HUES48 (cell line): Measurements from ENCODE around the gene PXK.

ENCODE experiments used
- H3K27ac ChIP-seq: one replicate; pipeline ENCODE4 v1.7.0; 2013; ENCODE audit warnings: low read depth, low read length, inconsistent platforms
- H3K27me3 ChIP-seq: 2 replicates; pipeline ENCODE4 v1.6.1; 2013; ENCODE audit warnings: mild to moderate bottlenecking, low read length; ENCODE audit not compliant: control insufficient read depth, insufficient read depth
- H3K36me3 ChIP-seq: 2 replicates; pipeline ENCODE4 v1.6.1; 2013; ENCODE audit warnings: low read length; ENCODE audit not compliant: control insufficient read depth, insufficient read depth
- H3K4me1 ChIP-seq: 2 replicates; pipeline ENCODE4 v1.6.1; 2013; ENCODE audit warnings: mild to moderate bottlenecking, low read length; ENCODE audit not compliant: control insufficient read depth, insufficient read depth
- H3K4me3 ChIP-seq: 2 replicates; pipeline ENCODE4 v1.5.1; 2013; ENCODE audit warnings: mild to moderate bottlenecking, low read depth, low read length
- H3K9ac ChIP-seq: 2 replicates; pipeline ENCODE4 v1.6.1; 2013; ENCODE audit warnings: mild to moderate bottlenecking, low read depth, low read length, moderate library complexity
- H3K9me3 ChIP-seq: 2 replicates; pipeline ENCODE4 v1.6.1; 2013; ENCODE audit warnings: low read length; ENCODE audit not compliant: control insufficient read depth, insufficient read depth

PXK gene

DNA sequence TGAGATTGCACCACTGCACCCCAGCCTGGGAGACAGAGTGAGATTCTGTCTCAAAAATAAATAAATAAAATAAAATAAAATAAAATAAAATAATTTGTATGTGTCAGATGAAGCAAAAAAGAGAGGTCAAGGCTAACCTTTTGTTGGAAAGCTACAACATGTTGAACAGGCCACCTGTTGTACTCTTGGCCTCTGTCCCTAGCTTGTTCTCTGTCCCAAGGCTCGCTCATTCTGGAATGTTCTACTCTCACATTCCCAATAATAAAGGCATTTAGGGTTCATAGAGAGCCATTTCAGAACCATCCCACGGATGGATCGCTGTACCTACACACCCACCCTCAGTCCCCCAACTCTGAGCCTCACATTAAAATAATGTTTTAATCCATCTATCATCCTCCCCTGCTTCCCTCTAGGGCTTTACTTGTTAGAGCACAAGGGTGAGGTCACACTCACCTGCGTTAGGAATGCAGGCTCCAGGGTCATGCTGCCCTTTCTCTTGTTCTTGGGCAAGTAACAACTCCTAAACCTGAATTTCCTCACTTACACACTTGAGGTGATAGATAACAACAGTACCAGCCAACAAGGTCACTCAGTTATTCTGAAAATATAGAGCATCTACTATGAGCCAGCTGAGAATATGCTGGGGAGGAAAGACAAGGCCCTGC lies 134.3 kb downstream of the PXK start:
- H3K4me3 ChIP-seq, result no peak overlapping the region
- H3K27ac ChIP-seq, result no peak overlapping the region
- peaks cover 11% of the 10 kb centered on the region for H3K4me1 ChIP-seq
- no peak overlapping the region for H3K9ac ChIP-seq
- no peaks in the 10 kb centered on the region for H3K36me3 ChIP-seq
- no peaks in the 10 kb centered on the region for H3K27me3 ChIP-seq
- H3K9me3 ChIP-seq, result no peaks in the 10 kb centered on the region

DNA sequence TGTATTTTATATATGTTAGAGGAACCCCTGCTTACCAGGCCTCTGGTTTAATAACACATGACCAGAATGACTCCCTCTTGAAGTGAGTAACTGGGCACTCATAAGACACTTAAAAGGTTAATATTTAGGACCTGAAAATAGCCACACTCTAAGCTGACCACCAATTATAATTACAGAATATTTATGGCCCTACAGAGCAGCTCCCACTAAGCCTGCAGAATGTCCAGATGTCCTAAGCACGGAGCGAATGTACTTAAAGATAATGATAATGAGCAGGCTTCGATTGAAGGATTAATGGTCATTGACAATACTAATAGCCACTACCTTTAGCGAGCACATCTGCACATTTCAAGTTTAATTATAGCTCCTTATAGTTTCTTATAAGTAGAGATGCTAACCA lies 136.4 kb downstream of the PXK start:
- Histone ChIP-seq H3K9me3 (no peaks in the 10 kb centered on the region), H3K4me3 (no peak overlapping the region), H3K9ac (no peak overlapping the region), H3K4me1 (peaks cover 7% of the 10 kb centered on the region), H3K36me3 (no peaks in the 10 kb centered on the region), H3K27me3 (no peaks in the 10 kb centered on the region), H3K27ac (no peak overlapping the region)

DNA sequence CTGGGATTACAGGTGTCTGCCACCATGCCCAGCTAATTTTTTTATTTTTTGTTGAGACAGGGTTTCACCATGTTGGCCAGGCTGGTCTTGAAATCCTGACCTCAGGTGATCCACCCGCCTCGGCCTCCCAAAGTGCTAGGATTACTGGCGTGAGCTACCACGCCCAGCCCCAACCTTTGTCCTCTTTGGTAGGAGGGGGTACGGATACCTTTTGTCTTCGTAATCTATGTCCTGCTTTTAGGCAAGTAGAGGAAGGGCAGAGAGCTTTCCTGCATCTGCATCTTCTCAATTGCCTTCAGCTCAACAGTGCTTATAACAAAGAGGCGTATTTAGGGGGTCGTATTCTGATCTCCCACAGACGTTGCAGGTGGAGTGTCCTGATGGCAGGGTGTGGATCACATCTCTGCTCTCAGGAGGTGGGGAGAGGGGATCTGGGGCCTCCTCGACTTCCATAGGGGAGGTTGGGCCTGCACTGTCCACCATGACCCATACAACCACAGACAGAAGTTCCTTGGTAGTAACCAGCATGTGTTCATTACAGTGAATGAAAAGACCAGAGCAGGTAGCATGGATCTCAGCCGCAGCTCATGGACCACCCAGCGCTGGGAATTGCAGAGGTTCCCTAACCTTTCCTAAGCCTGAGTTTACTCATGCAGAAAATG lies 137.8 kb downstream of the PXK start:
- no peaks in the 10 kb centered on the region for H3K36me3 ChIP-seq
- H3K9ac ChIP-seq, result no peak overlapping the region
- H3K4me1 ChIP-seq, result peaks cover 7% of the 10 kb centered on the region
- H3K27me3 ChIP-seq, result no peaks in the 10 kb centered on the region
- no peak overlapping the region for H3K4me3 ChIP-seq
- peak overlapping the region; percentile 94 for H3K27ac ChIP-seq
- H3K9me3 ChIP-seq, result no peaks in the 10 kb centered on the region

DNA sequence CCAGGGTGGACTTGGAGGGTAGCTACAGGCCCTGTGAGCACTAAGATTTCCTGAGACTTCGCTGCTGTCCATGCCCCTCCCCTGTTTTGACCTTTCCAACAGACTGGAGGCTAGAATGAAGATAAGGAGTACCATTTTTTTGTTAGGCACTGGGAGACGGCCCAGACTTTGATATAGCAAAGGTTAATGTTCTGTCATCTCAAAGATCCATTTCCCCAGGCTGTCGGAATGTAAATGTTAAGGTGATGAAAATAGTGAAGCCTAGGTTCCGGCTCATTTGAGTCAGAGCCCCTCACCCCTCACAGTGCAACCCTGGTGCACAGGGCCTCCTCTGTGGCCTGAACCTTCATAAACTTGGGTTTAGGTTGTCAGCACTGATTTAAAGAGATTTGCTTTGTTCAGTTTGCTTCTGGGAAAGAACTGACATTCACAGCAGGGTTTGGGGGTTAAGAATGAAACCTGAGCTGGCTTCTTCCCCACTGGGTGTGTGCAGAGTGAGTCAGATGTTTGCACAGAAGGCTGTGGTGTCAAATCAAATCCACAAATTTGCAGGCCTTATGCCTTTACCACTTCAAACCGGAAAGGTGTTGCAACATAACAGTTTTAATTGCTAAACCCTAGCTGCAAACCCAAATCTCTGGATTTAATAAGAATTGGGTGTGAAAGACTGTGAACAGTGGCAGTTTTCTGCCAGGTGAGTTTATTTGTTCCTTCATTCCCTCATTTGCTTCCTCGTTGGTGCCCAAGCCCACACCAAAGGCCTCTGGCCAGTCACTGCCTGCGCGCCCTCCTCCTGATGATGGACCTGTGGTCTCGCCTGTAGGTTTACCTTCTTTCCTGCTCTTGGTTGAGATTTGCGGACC lies 138.6 kb downstream of the PXK start:
- Histone ChIP-seq H3K4me3 (0 out of 2 replicates have a peak overlapping the region, but pooled peaks have one; percentile 7), H3K9me3 (no peaks in the 10 kb centered on the region), H3K4me1 (peaks cover 7% of the 10 kb centered on the region), H3K9ac (no peak overlapping the region), H3K27ac (peak overlapping the region; percentile 94), H3K36me3 (no peaks in the 10 kb centered on the region), H3K27me3 (no peaks in the 10 kb centered on the region)

DNA sequence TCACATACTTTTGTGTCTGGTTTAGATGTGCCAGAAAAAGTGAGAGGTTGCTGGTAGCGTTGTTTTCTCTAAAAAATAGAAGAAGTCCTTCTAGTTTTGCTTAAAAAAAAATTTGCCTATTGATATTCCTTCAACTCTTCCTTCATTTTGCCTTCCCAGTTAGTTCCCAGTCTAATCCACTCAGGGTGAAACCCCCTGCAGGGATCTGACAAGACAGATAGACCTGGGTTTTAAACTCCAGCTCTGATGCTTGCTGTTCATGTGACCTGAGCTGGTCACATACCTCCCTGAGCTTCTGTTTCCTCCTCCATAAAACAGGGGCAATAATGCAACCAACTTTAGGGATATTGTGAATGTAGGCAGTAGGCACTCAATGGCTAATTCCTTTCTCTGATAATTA lies 140.6 kb downstream of the PXK start:
- Histone ChIP-seq H3K36me3 (no peaks in the 10 kb centered on the region), H3K9me3 (no peaks in the 10 kb centered on the region), H3K4me3 (no peak overlapping the region), H3K27me3 (no peaks in the 10 kb centered on the region), H3K27ac (no peak overlapping the region), H3K4me1 (peaks cover 7% of the 10 kb centered on the region), H3K9ac (no peak overlapping the region)

DNA sequence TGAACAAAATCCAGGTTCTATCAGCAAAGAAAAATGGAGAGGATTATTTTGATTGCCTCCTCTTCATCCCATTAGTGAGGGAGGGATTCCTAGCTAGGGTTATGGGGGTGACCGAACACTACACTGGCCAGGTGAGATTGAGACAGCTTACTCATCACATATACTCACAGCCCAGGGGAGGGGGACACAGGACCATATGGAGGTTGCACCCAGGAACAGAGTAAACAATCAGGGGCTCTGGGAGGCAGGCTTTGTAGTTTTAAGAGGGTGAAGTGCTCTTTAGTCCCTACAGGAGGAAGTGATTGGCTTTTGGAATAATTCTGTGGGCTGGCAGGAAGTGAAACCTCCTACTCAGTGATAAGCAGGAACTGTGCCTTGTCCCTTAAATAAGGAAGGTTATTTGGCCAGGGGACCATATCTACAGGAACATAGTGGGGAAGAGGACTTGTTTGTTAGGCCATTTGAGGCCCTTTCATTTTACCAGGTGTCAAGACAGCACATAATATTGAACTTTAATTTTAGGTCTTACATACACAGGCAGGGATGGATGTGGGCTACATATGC lies 141.7 kb downstream of the PXK start:
- H3K4me3 ChIP-seq, result no peak overlapping the region
- no peaks in the 10 kb centered on the region for H3K27me3 ChIP-seq
- H3K9me3 ChIP-seq, result no peaks in the 10 kb centered on the region
- H3K4me1 ChIP-seq, result peaks cover 7% of the 10 kb centered on the region
- no peak overlapping the region for H3K9ac ChIP-seq
- H3K27ac ChIP-seq, result no peak overlapping the region
- no peaks in the 10 kb centered on the region for H3K36me3 ChIP-seq

DNA sequence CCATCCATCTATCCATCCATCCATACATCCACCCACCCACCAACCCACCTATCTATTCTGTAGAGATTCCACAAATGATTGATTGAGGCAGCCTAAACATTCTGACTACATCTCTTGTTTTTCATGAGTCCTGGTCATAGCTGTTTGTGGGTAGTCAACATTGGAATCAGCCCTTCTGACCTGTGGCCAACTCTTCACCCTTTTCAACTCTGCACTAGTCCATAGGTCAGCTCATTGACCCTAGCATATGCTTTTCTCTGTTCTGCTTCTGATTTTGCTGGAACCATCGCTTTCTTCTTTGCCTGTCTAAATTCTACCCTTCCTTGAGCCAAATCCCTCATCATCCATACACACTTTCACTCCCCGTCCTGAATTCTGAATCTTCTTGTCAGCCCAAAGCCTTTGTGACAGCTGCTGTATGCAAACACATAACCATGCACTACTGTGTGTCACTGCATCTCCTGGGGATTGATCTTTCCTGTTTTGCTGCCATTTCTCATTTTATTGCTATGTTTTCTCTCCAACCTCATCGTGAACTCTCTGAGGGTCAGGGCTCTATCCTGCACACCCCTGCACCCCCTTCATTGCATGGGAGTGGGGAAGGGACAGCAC lies 142.4 kb downstream of the PXK start:
- H3K4me3 ChIP-seq, result no peak overlapping the region
- no peaks in the 10 kb centered on the region for H3K27me3 ChIP-seq
- no peak overlapping the region for H3K27ac ChIP-seq
- no peaks in the 10 kb centered on the region for H3K9me3 ChIP-seq
- peaks cover 7% of the 10 kb centered on the region for H3K4me1 ChIP-seq
- H3K9ac ChIP-seq, result no peak overlapping the region
- no peaks in the 10 kb centered on the region for H3K36me3 ChIP-seq
